HepG2 (cell line): Measurements from ENCODE around the gene CEBPA. TPM values are rescaled to one million over a fixed set of nuclear protein-coding genes. Genes with fewer than 3 reads are reported as not detected.

Source experiments
- ARID2 ChIP-seq: sonication (generic); formaldehyde crosslinking; IDR thresholded peaks from 2 replicates; pipeline ENCODE4 v1.8.1; 2022; ENCODE audit warnings: mild to moderate bottlenecking, missing genetic modification reagents, borderline replicate concordance
- ATF4 ChIP-seq, 2 experiments: fragments of 450-650 bp in 1 of 2; sonication (generic) in 1 of 2; formaldehyde crosslinking; IDR thresholded peaks; 2 replicates each; pipeline versions ENCODE4 v1.5.0 to v1.8.0; 2020 to 2022; ENCODE audit warnings: mild to moderate bottlenecking in 1 of 2, missing genetic modification reagents in 1 of 2
- CENPT ChIP-seq: sonication (generic); formaldehyde crosslinking; IDR thresholded peaks from 2 replicates; pipeline ENCODE4 v1.8.0; 2022; ENCODE audit warnings: low read depth, mild to moderate bottlenecking, moderate library complexity, missing genetic modification reagents
- CREM ChIP-seq, 2 experiments: sonication (generic) in 1 of 2; formaldehyde crosslinking in 1 of 2; IDR thresholded peaks; 2 replicates each; pipeline versions ENCODE4 v1.4.0 to v1.6.1; 2016 to 2020; ENCODE audit warnings: antibody characterized with exemption in 1 of 2, mild to moderate bottlenecking in 1 of 2, missing genetic modification reagents in 1 of 2
- DNMT1 ChIP-seq: sonication (generic); formaldehyde crosslinking; IDR thresholded peaks from 2 replicates; pipeline ENCODE4 v1.5.1; 2020; ENCODE audit warnings: mild to moderate bottlenecking, missing genetic modification reagents
- GPN1 ChIP-seq: sonication (generic); formaldehyde crosslinking; IDR thresholded peaks from 2 replicates; pipeline ENCODE4 v1.5.1; 2020; ENCODE audit warnings: missing genetic modification reagents, borderline replicate concordance
- KLF16 ChIP-seq, 2 experiments: sonication (generic) in 1 of 2; formaldehyde crosslinking in 1 of 2; IDR thresholded peaks; 2 replicates each; pipeline versions ENCODE4 v1.6.1 to v1.8.0; 2016 to 2023; ENCODE audit warnings: missing genetic modification reagents in 2 of 2, missing compliant biosample characterization in 1 of 2
- POGK ChIP-seq: sonication (generic); formaldehyde crosslinking; conservative IDR thresholded peaks from 2 replicates; pipeline ENCODE4 v1.8.0; 2022; ENCODE audit warnings: mild to moderate bottlenecking, moderate library complexity, missing genetic modification reagents
- POLR2G ChIP-seq: fragments of 200-400 bp; formaldehyde crosslinking; IDR thresholded peaks from 2 replicates; pipeline ENCODE4 v1.6.1; 2018; ENCODE audit warnings: mild to moderate bottlenecking, low read depth, low read length, moderate library complexity
- SMAD3 ChIP-seq: sonication (generic); formaldehyde crosslinking; IDR thresholded peaks from 2 replicates; pipeline ENCODE4 v1.4.0; 2020; ENCODE audit warnings: missing genetic modification reagents
- TEAD3 ChIP-seq: optimal IDR thresholded peaks from 2 replicates; pipeline ENCODE3; 2016; ENCODE audit warnings: borderline replicate concordance
- ZBTB40 ChIP-seq, 2 experiments: fragments of 450-650 bp in 1 of 2; sonication (generic) in 1 of 2; formaldehyde crosslinking in 1 of 2; IDR thresholded peaks; 2 replicates each; pipeline versions ENCODE4 v1.6.1 to v1.8.0; 2016 to 2022; ENCODE audit warnings: antibody characterized with exemption in 1 of 2, mild to moderate bottlenecking in 1 of 2, missing genetic modification reagents in 1 of 2
- ZFAT ChIP-seq: sonication (generic); formaldehyde crosslinking; conservative IDR thresholded peaks from 2 replicates; pipeline ENCODE4 v1.8.1; 2023; ENCODE audit warnings: missing genetic modification reagents, inconsistent platforms
- ZNF350 ChIP-seq: sonication (generic); formaldehyde crosslinking; IDR thresholded peaks from 2 replicates; pipeline ENCODE4 v1.4.0; 2020; ENCODE audit warnings: mild to moderate bottlenecking, low read depth, missing genetic modification reagents, borderline replicate concordance
- ZNF558 ChIP-seq: sonication (generic); formaldehyde crosslinking; IDR thresholded peaks from 2 replicates; pipeline ENCODE4 v1.9.0; 2022; ENCODE audit warnings: mild to moderate bottlenecking, missing genetic modification reagents, borderline replicate concordance
- ZNF709 ChIP-seq: sonication (generic); formaldehyde crosslinking; IDR thresholded peaks from 2 replicates; pipeline ENCODE4 v1.5.0; 2020; ENCODE audit warnings: mild to moderate bottlenecking, missing genetic modification reagents
- ZNF781 ChIP-seq: sonication (generic); formaldehyde crosslinking; IDR thresholded peaks from 2 replicates; pipeline ENCODE4 v1.5.1; 2020; ENCODE audit warnings: borderline replicate concordance, mild to moderate bottlenecking, missing genetic modification reagents; ENCODE audit errors: not compliant biosample characterization
- polyA plus RNA-seq, 8 experiments: library from polyadenylated mRNA; depleted of rRNA in 3 of 8; stranded (reverse) in 7 of 8; unstranded in 1 of 8; fragments of >200 nt; fragmentation: Illumina TruSeq in 4 of 8; extraction: Trizol in 4 of 8; gene quantifications; 2 replicates each; pipeline versions ENCODE4 v1.2.1 to v1.2.3, GENCODE V29; 2011 to 2016; ENCODE audit warnings: low read depth in 4 of 8, missing spikeins in 1 of 8, mixed read lengths in 1 of 8; ENCODE audit not compliant: insufficient read depth in 1 of 8
- total RNA-seq, 5 experiments: library from RNA; depleted of rRNA; stranded (reverse); fragments of >200 nt; fragmentation: Illumina TruSeq; extraction: Trizol; gene quantifications; 2 replicates each; pipeline ENCODE4 v1.2.3, GENCODE V29; 2016; ENCODE audit warnings: low read depth in 1 of 5

Gene CEBPA
- total and polyA plus RNA-seq, 2 of the 13 experiments (the other 11 are each of a cell fraction or from before 2014, with no cell fraction given), result 24.8 to 103 TPM

GRCh38 chr19:33348301-33349010 is 46.1 kb upstream of the CEBPA start (continued):
- TF ChIP-seq SMAD3 (no peak), ZNF781 (CRISPR knock-in tag) (no peak), POLR2G (no peak), DNMT1 (CRISPR knock-in tag) (no peak), POGK (no peak), ZNF709 (CRISPR knock-in tag) (no peak), KLF16 (CRISPR knock-in tag; IDR thresholded peaks at IDR 0.05) (peak in 1 of 2 experiments; percentile 40; a peak in 1 of 4 replicates), ZBTB40 (IDR thresholded peaks at IDR 0.05) (no peak), ZBTB40 (CRISPR knock-in tag; IDR thresholded peaks at IDR 0.05) (no peak), ZNF350 (CRISPR knock-in tag) (no peak), ARID2 (CRISPR knock-in tag) (no peak), TEAD3 (CRISPR knock-in tag) (no peak), GPN1 (CRISPR knock-in tag) (no peak), ZNF558 (CRISPR knock-in tag) (no peak), CREM (IDR thresholded peaks at IDR 0.05) (no peak), CREM (CRISPR knock-in tag; IDR thresholded peaks at IDR 0.05) (no peak), ATF4 (CRISPR knock-in tag; IDR thresholded peaks at IDR 0.05) (peak; percentile 73 to 99; a peak in 3 of 4 replicates), CENPT (no peak), ZFAT (CRISPR knock-in tag) (no peak)
